DND-41 (cell line): Measurements from ENCODE around the gene FAM110A.

Source experiments
- ATAC-seq: fragments of 200-7000 bp; cut with Tn5 transposase; 3 replicates; pipeline ENCODE4 v1.9.1; 2021; ENCODE audit warnings: low read depth; ENCODE audit not compliant: insufficient read depth
- DNase-seq: peaks from one replicate; pipeline ENCODE4 v3.0.0-alpha.2; 2020
- H2AFZ ChIP-seq: 2 replicates; pipeline ENCODE4 v1.6.0; 2012; ENCODE audit warnings: low read depth, low read length
- H3K27ac ChIP-seq: 2 replicates; pipeline ENCODE4 v1.5.1; 2012; ENCODE audit warnings: low read length, inconsistent platforms
- H3K27me3 ChIP-seq: fragments of 200-600 bp; sonication (generic); 2 replicates; pipeline ENCODE4 v1.6.0; 2012; ENCODE audit warnings: low read length, mild to moderate bottlenecking, inconsistent platforms; ENCODE audit not compliant: insufficient read depth, poor library complexity
- H3K36me3 ChIP-seq: 2 replicates; pipeline ENCODE4 v1.5.1; 2012; ENCODE audit warnings: low read length, inconsistent platforms; ENCODE audit not compliant: insufficient read depth
- H3K4me1 ChIP-seq: 2 replicates; pipeline ENCODE4 v1.5.1; 2012; ENCODE audit warnings: mild to moderate bottlenecking, low read length; ENCODE audit not compliant: insufficient read depth
- H3K4me2 ChIP-seq: 2 replicates; pipeline ENCODE4 v1.6.0; 2012; ENCODE audit warnings: mild to moderate bottlenecking, moderate library complexity, low read length, inconsistent platforms; ENCODE audit not compliant: insufficient read depth
- H3K4me3 ChIP-seq, 2 experiments: fragments of 200-600 bp in 1 of 2; shearing (Covaris generic) in 1 of 2; 2 replicates each; pipeline ENCODE4 v1.5.1; 2012 to 2016; ENCODE audit warnings: inconsistent platforms in 2 of 2, low read length in 2 of 2, mild to moderate bottlenecking in 2 of 2, low read depth in 1 of 2, moderate library complexity in 1 of 2
- H3K79me2 ChIP-seq: 2 replicates; pipeline ENCODE4 v1.6.0; 2012; ENCODE audit warnings: low read length, inconsistent platforms; ENCODE audit not compliant: insufficient read depth
- H3K9ac ChIP-seq: 2 replicates; pipeline ENCODE4 v1.6.0; 2012; ENCODE audit warnings: low read depth, mild to moderate bottlenecking, inconsistent platforms, low read length, moderate library complexity
- H3K9me3 ChIP-seq: 2 replicates; pipeline ENCODE4 v1.5.1; 2012; ENCODE audit warnings: low read length, moderate library complexity, mild to moderate bottlenecking, inconsistent platforms; ENCODE audit not compliant: insufficient read depth, severe bottlenecking
- H4K20me1 ChIP-seq: 2 replicates; pipeline ENCODE4 v1.6.0; 2012; ENCODE audit warnings: low read length; ENCODE audit not compliant: insufficient read depth
- CTCF ChIP-seq: IDR thresholded peaks from 2 replicates; pipeline ENCODE4 v1.5.1; 2012; ENCODE audit warnings: borderline replicate concordance, low read length, moderate library complexity, mild to moderate bottlenecking; ENCODE audit not compliant: poor library complexity, severe bottlenecking; ENCODE audit errors: extremely low read depth
- EZH2 ChIP-seq: IDR thresholded peaks from 3 replicates; pipeline ENCODE4 v1.6.1; 2012; ENCODE audit warnings: borderline replicate concordance, low read depth, mild to moderate bottlenecking, moderate library complexity, low read length, inconsistent platforms; ENCODE audit not compliant: severe bottlenecking

FAM110A gene

GRCh38 chr20:823574-823902 is 10.0 kb upstream of the FAM110A start:
- Histone ChIP-seq H3K27me3 (no peaks in the 10 kb centered on the region), H3K4me2 (no peak overlapping the region), H3K4me3 (no peak overlapping the region), H3K9me3 (no peaks in the 10 kb centered on the region), H3K79me2 (no peaks in the 10 kb centered on the region), H3K9ac (no peak overlapping the region), H3K4me1 (no peaks in the 10 kb centered on the region), H3K27ac (no peak overlapping the region), H2AFZ (no peak overlapping the region), H3K36me3 (no peaks in the 10 kb centered on the region), H4K20me1 (no peaks in the 10 kb centered on the region)
- TF ChIP-seq CTCF (no peak), EZH2 (no peak)
- ATAC-seq, result no peak
- no peak for DNase-seq

- no peaks in the 10 kb centered on the region for H3K79me2 ChIP-seq
Measured at GRCh38 chr20:824490-824889, 9.0 kb upstream of the FAM110A start.

DNA sequence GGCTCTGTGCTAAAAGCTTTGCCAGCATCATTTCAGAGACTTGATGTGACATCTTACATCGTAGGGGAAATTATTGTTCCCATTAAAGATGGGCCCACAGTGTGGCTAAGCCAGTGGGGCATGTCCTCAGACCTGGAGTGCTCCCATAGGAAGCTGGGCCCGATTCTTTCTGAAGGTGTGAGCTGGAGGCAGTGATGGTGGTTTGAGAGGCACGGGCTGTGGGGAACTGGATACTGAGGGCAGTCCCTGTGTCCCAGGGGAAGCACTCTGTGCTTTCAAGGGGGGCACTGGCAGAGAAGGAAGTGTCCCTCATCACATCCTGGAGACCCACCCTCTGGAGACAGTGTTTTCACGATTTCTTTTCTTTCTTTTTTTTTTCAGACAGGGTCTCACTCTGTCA is 8.6 kb upstream of the FAM110A start:
- H3K27ac ChIP-seq, result no peak overlapping the region
- DNase-seq, result no peak
- H3K79me2 ChIP-seq, result no peaks in the 10 kb centered on the region
- H3K36me3 ChIP-seq, result no peaks in the 10 kb centered on the region
- no peak overlapping the region for H3K4me3 ChIP-seq
- no peaks in the 10 kb centered on the region for H3K4me1 ChIP-seq
- TF ChIP-seq CTCF (no peak), EZH2 (no peak)
- no peak overlapping the region for H3K4me2 ChIP-seq
- no peaks in the 10 kb centered on the region for H3K9me3 ChIP-seq
- no peak for ATAC-seq
- no peaks in the 10 kb centered on the region for H3K27me3 ChIP-seq
- no peak overlapping the region for H3K9ac ChIP-seq
- H2AFZ ChIP-seq, result no peak overlapping the region
- H4K20me1 ChIP-seq, result no peaks in the 10 kb centered on the region

More at GRCh38 chr20:824490-824889, 9.0 kb upstream of the FAM110A start:
- Histone ChIP-seq H3K36me3 (no peaks in the 10 kb centered on the region), H3K4me2 (no peak overlapping the region), H3K27ac (no peak overlapping the region), H3K4me1 (no peaks in the 10 kb centered on the region), H3K27me3 (no peaks in the 10 kb centered on the region), H3K9me3 (no peaks in the 10 kb centered on the region), H4K20me1 (no peaks in the 10 kb centered on the region), H3K4me3 (no peak overlapping the region), H3K9ac (no peak overlapping the region), H2AFZ (no peak overlapping the region)
- no peak for ATAC-seq
- TF ChIP-seq CTCF, result no peak
- no peak for TF ChIP-seq EZH2
- no peak for DNase-seq
